Activated CD8-positive, alpha-beta memory T cell treated with anti-CD3 and anti-CD28 coated beads, Interleukin-2, amount 50 U/mL, for 1 hour (primary cell): ENCODE results near the gene RTP5.
"Not testable (repeated sequence)": the region's sequence is repeated elsewhere in the genome, so short reads cannot be mapped to it uniquely, and the experiment has no call there.

Source experiments
- DNase-seq: peaks from one replicate; pipeline ENCODE4 v3.0.0-alpha.2; 2020; ENCODE audit errors: extremely low read depth

RTP5 gene

DNA sequence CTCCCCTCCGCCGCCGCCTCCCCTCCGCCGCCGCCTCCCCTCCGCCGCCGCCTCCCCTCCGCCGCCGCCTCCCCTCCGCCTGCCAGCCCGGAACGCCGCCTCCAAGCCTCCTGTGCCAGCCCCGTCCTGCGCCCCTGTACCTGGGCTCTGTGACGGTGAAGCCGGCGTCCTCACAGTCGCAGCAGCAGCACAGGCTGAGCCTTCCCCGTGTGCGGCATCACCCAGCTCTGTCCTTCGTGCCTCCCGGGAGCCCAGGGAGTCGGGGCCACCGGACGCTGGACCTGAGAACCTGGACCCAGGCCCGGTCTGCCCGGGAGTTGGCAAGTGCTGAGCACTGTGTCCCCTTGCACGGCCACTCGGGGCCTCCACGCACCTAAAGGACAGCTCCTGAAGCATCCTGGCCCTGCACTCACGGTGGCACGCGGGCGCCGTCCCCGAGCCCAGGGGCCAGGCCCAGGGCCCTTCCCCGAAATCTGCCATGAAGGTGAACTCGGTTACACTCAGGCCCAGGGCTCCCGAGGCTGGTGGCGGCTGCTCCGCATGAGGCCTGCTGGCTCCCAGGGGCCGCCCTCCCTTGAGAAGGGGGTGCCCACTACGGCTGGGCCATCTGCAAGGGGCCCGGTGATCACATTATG, 32.9 kb downstream of the RTP5 start:
- no peak for DNase-seq

DNA sequence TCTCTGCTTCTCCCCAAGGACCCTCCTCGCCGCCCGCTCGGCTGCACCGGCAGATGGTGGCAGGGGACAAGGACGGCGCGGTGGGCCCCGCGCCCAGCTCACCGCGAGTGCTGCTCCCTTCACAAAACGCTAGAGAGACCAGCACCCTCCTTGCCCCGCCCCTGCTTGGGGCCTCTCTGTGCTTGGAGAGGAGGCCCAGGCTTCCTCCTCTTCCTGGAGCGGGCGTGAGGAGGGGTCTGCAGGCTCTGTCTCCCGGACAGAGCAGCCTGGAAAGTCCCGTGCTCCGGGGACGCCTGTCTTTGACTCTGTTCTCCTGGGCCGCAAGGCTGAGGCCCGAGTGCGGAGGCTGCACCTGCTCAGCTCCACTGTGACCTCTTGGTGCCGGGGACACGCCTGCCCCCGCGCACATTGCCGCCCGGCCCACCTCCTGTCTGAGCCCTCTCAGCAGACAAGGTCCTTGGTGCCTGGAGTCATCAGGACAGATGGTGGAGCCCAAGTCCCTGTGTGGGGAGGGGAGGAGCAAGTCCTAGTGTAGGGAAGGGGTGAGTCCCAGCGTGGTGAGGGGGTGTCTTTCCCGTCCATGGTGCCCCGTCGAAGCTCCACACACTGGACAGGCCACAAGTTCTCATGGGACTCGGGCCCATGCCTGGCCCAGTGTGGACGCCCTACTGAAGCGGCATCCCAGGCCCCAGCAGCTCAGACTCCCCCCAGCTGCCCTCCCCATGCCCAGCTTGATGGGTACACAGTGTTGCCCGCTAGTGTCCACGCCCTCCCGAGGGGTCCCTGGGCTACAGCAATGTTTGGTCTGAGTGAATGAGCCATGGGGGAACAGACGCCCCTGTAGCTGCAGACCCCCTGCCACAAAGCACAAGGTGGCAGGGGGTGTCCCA, 33.8 kb downstream of the RTP5 start:
- DNase-seq, result no peak

GRCh38 chr2:241904011-241904718, 34.6 kb downstream of the RTP5 start:
- DNase-seq, result no peak

- DNase-seq, result no peak
Observed at GRCh38 chr2:241904791-241905710, 35.5 kb downstream of the RTP5 start.

DNA sequence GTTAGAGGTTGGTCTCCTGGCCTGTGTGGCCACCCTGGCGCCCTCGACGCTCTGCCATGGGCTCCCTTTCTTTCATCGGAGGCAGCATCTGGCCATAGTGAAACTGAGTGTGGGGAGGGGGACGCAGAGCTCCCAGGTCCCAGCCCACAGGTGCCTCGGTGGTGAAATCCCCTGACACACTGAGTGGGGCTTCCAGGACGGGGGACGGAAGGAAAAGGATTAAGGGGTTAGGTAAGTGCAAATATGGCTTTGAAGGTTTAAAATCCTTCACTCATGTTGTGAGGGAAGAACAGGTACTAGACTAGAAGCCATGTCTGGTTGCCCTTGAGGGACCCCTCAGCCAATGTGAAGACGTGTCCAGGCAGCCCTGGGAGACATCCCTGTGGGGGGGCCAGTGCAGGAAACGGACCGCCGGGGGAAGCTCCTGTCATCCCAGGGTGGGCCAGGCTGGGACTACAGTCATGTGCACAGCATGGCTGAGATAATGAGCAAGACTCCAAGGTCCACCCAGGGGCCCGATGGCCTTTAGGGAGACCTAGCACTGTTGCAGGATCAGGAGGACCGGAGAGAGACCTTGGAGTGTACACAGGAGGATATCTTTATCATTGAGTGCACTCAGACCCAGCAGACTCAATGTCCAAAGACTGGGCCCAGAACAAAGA, 36.3 kb downstream of the RTP5 start:
- DNase-seq, result no peak

DNA sequence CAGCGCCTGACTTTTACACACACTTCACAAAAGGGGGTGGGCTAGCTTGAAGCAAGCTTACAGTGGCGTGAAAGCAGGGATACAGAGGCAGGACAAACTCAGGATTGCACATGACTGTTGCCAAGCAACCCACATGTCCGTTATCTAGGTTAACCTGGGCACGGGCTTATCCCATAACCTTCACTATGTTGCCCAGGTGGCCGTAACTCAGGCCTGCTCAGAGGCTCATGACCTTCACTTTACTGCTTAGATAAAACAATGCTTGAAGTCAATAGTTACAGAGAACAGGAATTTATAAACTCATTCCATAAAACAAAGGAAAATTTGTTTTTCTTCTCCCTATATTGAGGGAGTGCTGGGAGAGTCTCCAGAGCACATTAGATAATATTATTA, 36.8 kb downstream of the RTP5 start:
- not testable (repeated sequence) for DNase-seq

DNA sequence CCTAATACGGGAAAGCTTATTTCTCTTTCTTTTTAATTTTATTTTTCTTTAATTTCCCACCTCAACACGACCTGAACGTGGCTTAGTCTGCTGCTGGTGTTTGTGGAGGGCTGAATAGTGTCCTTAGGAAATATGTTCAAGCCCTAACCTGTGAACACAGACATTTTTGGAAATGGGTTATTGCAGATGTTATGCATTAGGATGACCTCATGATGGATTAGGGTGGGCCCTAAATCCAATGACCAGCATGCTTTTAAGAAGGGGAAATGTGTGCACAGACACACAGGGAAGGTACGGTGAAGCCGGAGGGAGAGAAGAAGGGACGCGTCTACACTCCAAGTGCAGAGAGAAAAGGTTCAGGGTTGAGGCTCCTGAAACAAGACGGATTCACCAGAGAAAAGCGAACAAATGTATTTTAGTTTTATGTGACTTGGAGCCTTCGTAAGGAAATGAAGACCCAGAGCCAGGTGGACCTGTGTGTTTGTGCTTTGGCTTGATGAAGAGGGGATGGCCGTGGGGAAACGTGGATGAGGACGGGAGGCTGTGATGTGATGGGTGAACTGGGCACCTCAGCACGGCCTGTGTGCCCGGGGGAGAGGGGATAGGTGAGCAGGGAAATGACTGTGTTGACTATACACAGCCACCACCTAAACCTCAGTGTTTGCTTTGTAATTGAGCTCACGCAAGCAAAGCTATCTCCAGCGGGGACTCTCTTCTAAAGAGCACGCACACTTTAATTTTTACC, 37.5 kb downstream of the RTP5 start:
- DNase-seq, result no peak

DNA sequence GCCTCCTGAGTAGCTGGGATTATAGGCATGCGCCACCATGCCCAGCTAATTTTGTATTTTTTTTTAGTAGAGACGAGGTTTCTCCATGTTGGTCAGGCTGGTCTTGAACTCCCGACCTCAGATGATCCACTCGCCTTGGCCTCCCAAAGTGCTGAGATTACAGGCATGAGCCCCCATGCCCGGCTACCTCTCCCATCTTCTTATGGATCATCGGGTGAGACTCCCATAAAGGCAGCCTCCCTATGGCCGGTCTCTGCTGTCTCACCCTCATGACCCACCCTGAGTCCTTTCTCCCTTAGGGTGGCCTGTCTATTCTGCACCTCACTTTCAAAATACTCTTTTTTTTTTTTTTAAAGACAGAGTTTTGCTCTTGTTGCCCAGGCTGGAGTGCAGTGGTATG, 38.3 kb downstream of the RTP5 start:
- DNase-seq, result not testable (repeated sequence)

DNA sequence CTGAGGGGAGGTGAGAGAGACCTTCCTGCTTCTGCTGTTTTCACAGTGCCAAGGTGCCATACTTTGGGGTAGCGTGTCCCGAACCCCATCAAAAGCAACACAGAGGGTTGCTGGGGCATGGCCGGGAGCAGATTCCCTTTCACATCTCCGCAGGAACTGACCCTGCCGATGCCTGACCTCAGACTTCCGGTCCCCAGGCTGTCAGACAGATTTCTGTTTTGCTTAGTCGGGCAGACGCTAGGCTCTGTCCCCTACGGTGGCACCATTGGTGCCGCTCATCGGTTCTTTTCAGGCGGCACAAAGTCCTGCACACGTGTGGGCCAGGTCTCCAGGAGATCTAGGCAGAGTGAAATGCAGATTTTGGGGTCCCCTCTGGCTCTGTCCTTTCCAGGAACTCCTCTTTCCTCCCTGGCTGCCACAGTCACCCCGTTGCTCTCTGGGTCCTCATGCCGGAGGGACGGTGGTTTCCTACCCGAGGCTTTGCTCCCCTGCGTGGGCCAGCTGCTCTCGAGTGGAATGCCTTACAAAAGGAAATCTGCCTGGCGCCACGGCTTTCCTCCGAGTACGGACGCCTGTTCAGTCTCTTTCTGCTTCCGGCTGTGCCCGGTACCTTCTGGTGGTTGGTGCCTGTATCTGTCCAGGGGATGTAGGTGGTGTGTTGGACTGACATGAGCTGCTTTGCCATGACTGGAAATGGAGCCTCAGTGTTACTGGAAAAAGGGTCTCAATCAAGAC, 39.3 kb downstream of the RTP5 start:
- DNase-seq, result no peak

DNA sequence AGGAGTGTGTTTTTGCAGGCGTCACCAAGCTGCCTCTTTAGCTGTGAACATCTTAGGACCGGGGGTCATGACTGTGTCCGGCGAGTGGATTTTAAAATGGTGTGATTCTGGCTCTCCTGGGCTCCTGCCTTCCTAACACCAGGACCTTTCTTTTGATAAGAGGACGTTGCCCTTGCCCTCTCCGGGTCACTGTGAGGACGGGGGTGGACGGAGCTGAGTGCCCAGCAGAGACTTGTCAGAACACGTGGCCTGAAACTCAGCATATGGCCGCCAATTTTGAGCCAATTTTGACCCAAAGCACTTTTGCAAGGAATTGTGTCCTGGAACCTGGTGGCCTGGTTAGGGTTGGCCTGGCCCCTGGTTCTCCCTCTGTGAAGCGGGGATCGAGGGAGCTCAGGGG, 40.2 kb downstream of the RTP5 start:
- DNase-seq, result no peak

- no peak for DNase-seq
Observed at GRCh38 chr2:241910604-241911520, 41.3 kb downstream of the RTP5 start.

GRCh38 chr2:241911551-241911950, 42.0 kb downstream of the RTP5 start:
- DNase-seq, result no peak

- DNase-seq, result no peak
Observed at GRCh38 chr2:241912021-241912555, 42.6 kb downstream of the RTP5 start.

DNA sequence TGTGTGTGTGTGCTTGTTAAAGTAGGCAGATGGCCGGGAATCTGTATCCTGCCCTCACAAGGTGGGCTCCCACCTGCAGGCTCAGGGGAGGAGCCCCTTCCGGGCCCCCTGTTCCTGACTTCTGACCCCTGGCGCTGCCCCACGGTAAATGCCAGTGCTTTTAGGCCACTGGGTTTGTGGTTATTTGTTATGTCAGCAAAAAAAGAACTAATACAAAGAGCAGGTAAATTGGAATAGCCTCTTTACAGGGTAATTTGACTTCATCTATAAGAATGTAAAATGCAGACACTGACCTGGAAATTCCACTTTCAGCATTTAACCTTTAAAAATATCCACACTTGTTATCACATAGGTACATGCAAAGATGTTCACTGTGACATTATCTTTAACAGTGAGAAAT, 44.2 kb downstream of the RTP5 start:
- DNase-seq, result no peak

- DNase-seq, result no peak
Observed at GRCh38 chr2:241914542-241914941, 45.0 kb downstream of the RTP5 start.

GRCh38 chr2:241921631-241922030, 52.1 kb downstream of the RTP5 start:
- DNase-seq, result not testable (repeated sequence)

GRCh38 chr2:241922411-241922810, 52.9 kb downstream of the RTP5 start:
- no peak for DNase-seq
